WTC11 (cell line): Measurements from ENCODE around the gene SNAI1.

Experiments
- ATF2 ChIP-seq: sonication (generic); formaldehyde crosslinking; IDR thresholded peaks from 2 replicates; pipeline ENCODE4 v1.8.1; 2022; ENCODE audit warnings: low read depth, missing genetic modification reagents, borderline replicate concordance
- CTCF ChIP-seq: fragments of 200-600 bp; IDR thresholded peaks from 2 replicates; pipeline ENCODE4 v1.8.0; 2022; ENCODE audit warnings: antibody characterized with exemption
- E2F5 ChIP-seq: sonication (generic); formaldehyde crosslinking; IDR thresholded peaks from 2 replicates; pipeline ENCODE4 v1.8.1; 2022; ENCODE audit warnings: mild to moderate bottlenecking, moderate library complexity, missing genetic modification reagents
- FOXK1 ChIP-seq: sonication (generic); formaldehyde crosslinking; IDR thresholded peaks from 2 replicates; pipeline ENCODE4 v1.8.0; 2022; ENCODE audit warnings: mild to moderate bottlenecking, moderate library complexity, missing genetic modification reagents
- FOXP1 ChIP-seq: sonication (generic); formaldehyde crosslinking; IDR thresholded peaks from 2 replicates; pipeline ENCODE4 v1.8.0; 2022; ENCODE audit warnings: missing genetic modification reagents, mild to moderate bottlenecking, moderate library complexity, borderline replicate concordance
- IRF1 ChIP-seq: sonication (generic); formaldehyde crosslinking; IDR thresholded peaks from 2 replicates; pipeline ENCODE4 v1.8.0; 2023; ENCODE audit warnings: missing genetic modification reagents
- IRF2 ChIP-seq: sonication (generic); formaldehyde crosslinking; IDR thresholded peaks from 2 replicates; pipeline ENCODE4 v1.8.0; 2022; ENCODE audit warnings: low read depth, missing genetic modification reagents, borderline replicate concordance
- MLX ChIP-seq: sonication (generic); formaldehyde crosslinking; IDR thresholded peaks from 2 replicates; pipeline ENCODE4 v1.8.1; 2023; ENCODE audit warnings: mild to moderate bottlenecking, missing genetic modification reagents, moderate library complexity
- ZBTB43 ChIP-seq: sonication (generic); formaldehyde crosslinking; IDR thresholded peaks from 2 replicates; pipeline ENCODE4 v1.8.1; 2023; ENCODE audit warnings: mild to moderate bottlenecking, missing genetic modification reagents
- ZNF281 ChIP-seq: sonication (generic); formaldehyde crosslinking; IDR thresholded peaks from 2 replicates; pipeline ENCODE4 v1.8.0; 2023; ENCODE audit warnings: mild to moderate bottlenecking, missing genetic modification reagents

- TF ChIP-seq CTCF (no peak), IRF1 (CRISPR knock-in tag) (no peak), FOXK1 (no peak), IRF2 (no peak), E2F5 (CRISPR knock-in tag) (no peak), MLX (no peak), ZBTB43 (CRISPR knock-in tag) (no peak), ATF2 (no peak), FOXP1 (CRISPR knock-in tag) (no peak), ZNF281 (no peak)
Measured at GRCh38 chr20:50029697-50030461, 47.1 kb downstream of the SNAI1 start.
